ENCODE data around the gene KIRREL3.

The KIRREL3 gene

DNA sequence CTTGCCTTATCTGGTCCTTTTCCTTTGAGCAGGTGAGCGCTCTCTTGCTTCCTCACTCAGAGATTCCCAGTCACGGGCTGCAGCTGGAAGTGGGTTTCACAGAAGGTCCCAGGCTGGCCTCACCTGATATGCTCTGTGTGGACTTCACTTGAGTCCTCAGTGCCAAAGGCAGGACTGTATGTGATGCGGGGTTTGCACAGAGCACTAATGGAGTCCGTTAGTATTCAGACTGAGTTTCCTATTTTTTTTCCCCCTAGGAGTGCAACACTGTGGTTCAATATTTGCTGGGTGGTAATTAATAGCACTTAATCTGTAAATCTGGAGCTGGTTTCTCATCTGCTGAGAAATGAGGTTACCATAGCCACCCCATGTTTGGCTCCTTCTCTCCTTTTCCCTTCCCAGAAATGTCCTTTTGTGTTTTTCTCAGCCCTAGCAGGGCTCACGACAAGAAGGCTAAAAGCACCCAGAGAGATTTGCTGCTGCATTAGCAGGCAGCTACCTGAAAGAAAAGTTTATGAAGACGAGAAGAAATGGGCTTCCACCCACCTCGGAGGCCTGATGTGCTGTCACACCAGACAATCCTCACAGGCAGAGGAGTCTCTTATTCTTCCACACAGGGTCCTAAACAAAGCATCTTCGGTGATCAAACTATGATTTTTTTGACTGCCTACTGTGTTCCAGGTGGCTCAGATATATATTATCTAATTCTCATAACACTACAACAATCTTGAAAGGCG lies 262.1 kb downstream of the KIRREL3 start:
- DNase-seq (ENCODE audit: low spot score): no peak

GRCh38 chr11:126736682-126737572 lies 263.6 kb downstream of the KIRREL3 start:
- DNase-seq (ENCODE audit: low spot score): no peak

DNA sequence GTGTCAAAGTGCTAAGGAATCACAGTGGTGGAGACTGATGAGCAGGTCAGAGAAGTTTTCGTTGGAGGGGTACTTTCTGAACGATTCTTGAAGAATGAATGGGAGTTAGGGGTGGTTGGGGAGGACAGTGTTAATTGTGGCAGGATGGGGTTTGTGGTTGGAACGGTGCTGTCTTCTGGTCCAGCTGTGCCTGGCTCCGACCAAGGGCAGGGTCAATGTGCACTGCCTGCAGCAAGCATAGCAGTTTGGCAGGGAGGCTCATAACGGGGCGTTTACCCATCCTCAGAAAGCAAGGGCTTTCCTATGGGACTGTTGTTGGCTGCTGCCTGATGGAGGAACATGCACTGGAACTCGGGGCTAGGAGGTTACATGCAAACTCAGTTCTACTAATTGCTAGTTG lies 265.8 kb downstream of the KIRREL3 start:
- no peak for DNase-seq (ENCODE audit: low spot score)

GRCh38 chr11:126733685-126734084 lies 266.9 kb downstream of the KIRREL3 start:
- DNase-seq (ENCODE audit: low spot score): peak; percentile 15

DNA sequence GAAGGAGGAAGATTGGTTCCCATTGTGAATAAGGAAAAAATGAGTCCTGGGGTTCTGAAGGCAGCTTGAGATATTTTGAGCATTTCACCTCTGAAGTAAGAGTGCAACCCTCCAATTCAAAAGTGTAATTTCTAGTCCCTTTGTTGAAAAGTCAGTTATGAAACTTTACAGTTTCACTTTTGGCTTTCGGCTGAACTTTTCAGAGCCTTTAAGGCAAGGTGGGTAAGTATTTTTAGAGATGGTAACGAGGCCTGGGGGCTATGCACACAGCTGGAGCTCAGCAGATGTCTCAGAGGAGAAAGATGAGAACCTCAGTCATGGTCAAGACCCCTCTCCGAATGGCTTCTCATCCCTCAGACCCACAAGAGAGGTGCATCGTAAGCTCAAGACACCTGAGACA lies 267.6 kb downstream of the KIRREL3 start:
- no peak for DNase-seq (ENCODE audit: low spot score)

DNA sequence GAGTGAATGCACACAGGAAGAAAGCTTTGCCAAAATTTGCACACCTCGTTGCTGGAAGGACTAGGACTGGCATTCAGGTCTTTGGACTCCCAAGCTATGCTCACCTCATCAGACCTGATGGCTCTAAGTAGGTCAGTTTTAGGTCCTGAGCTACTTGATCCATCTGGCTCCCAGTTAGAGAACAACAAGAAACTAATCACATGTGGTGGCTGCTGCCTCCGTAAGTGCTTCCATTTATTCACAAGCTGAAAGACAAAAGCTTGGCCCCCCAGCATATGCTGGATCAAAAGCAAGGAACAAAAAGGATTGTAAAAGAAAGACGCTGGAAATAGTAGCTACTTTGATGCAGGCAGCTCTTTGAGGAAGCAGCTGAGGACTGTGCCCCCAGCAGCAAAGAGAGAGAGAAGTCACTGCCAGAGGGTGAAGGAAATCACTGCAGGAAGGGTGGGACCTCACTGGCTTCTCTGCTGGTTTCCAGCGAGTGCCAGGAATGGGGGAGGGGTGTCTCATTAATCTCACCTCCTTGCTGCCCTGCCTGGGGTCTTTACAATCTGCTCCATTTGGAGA lies 268.9 kb downstream of the KIRREL3 start:
- no peak for DNase-seq (ENCODE audit: low spot score)

GRCh38 chr11:126727381-126727780 lies 273.2 kb downstream of the KIRREL3 start:
- no peak for DNase-seq (ENCODE audit: low spot score)

DNA sequence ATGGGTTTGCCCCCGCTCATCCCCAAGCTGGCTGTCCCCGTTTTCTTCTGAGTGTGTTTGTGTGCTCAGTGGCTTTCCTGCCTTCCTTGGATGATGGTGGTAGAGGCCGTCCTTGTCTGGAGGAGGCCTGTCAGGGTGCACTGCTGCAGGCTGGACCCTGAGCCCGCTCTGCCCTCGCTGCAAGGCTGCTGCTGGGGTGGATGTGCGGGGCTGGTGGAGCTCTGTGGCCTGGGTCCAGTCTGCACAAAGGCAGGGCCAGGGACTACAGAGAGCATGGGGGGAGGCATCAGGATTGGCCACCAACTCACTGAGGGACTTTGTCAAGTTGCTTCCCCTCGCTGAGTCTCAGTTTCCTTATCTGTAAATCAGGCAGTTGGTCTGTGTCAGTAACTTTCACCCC lies 275.0 kb downstream of the KIRREL3 start:
- no peak for DNase-seq (ENCODE audit: low spot score)

DNA sequence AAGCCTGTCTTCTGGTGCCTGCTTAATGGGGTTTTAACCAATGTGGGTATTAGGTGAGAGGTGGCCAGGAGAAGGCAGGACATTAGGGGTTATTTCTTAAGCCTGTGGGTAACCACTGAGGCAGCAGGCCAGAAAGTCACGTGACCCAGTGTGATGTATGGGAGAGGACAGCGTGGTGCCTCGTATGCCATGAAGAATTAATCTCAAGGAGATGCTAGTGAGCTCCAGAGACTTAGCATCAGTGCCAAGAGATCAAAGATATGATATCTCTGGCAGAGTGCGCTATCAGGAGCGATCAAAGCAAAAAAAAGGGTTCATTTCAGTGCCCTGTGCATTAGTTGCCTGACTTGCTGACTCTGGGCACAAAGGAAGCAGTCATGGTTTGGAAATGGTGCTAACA lies 275.5 kb downstream of the KIRREL3 start:
- DNase-seq (ENCODE audit: low spot score): no peak

DNA sequence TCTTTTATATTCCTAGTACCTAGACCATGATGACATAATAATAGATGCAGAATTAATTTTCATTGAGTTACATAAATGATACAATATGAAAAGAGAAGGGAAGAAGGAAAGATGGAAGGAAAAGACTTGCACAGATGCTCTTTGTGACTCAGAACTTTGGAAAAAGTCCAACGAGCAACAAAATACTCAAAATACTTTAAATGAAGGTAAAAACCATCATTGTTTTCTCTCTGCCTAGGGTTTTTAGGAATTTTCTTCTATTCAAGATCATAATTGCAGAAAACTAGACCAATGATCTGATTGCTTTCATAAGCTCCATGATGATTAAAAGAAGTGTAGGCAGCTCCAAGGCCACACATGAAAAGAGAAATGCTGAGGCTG lies 276.9 kb downstream of the KIRREL3 start:
- DNase-seq (ENCODE audit: low spot score): no peak

DNA sequence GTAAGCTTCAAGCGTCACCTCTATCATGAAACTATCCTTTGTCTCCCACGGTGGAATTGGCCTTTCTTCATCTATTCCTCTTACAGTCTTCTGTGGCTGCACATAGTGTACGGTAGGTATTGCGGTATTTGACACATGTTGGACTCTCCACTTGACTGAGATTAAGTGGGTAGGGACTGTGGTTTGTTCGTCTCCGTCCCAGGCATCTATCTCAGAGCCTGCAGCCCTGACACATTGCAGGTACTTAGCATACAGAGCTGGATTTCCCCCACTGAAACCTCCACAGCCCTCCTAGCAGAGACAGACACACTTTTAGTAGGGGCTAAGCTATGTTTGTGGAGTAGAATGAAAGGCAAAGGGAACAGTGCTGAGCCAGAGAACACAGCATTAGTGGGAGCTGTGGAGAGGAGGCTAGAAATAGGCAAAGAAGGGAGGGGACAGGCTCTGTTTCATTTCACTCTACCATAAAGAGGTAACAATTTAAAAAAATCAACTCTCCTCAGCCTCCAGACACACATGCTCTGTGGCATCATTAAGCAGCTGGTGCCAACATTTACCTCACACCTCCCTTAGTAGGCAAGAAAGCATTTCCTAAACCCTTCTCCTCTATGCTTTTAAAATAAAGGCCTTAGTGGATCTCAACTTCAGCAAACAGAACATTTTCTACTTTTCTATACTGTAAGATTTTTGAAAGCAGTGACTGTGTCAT lies 277.5 kb downstream of the KIRREL3 start:
- no peak for DNase-seq (ENCODE audit: low spot score)

GRCh38 chr11:126722006-126722736 lies 278.4 kb downstream of the KIRREL3 start:
- DNase-seq (ENCODE audit: low spot score): no peak

- no peak for DNase-seq (ENCODE audit: low spot score)
Measured at GRCh38 chr11:126720539-126721235, 279.9 kb downstream of the KIRREL3 start.

GRCh38 chr11:126719740-126720139 lies 280.8 kb downstream of the KIRREL3 start:
- peak; percentile 33 for DNase-seq (ENCODE audit: low spot score)

DNA sequence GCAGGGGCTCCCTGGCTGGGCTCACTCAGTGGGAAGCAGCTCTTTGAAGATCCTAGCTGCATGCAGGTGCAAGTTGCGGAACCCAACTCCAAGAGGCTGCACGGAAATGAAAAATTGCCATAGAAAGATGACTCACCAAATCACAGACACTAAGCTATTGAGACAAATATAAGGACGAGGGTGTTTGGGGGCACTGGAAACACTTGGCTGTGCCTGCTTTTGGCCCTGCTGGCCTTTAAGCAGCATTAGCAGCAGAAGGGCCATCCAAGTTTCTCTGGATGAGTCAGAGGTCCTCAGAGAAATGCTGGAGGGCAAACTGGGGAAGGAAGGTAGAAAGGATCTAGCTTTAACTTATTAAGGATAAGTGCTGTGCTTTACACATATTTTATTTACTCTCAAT lies 282.3 kb downstream of the KIRREL3 start:
- DNase-seq (ENCODE audit: low spot score): peak; percentile 59

DNA sequence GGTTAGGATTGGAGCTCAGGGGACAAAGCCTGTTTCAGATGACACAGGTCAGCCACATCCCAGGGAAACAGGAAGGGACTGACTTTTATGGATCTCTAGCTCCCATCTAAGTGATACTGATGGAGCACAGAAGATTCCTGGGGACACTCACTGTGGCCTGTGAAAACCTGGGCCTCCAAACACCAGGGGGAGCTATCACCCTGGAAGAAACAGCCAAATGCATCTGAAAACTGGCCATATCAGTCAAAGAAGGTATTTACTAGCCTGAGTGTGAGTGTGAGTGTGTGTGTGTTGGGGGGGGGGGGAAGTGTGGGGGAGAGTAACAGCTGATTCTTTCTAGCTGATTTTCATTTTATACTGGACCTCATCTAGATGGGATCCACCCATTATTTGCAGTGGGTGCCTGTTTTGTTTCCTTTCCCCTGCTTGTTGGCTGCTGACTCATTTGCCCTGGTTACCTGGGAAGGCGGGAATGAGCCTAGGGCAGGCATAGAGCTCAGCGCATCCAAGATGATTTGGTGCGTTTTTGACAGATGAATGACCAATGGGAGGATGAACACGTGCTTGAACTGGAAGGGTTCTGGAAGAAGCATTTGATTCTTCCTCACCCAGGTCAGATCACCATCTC lies 284.0 kb downstream of the KIRREL3 start:
- no peak for DNase-seq (ENCODE audit: low spot score)

- DNase-seq (ENCODE audit: low spot score): no peak
Measured at GRCh38 chr11:126713806-126714205, 286.8 kb downstream of the KIRREL3 start.

DNA sequence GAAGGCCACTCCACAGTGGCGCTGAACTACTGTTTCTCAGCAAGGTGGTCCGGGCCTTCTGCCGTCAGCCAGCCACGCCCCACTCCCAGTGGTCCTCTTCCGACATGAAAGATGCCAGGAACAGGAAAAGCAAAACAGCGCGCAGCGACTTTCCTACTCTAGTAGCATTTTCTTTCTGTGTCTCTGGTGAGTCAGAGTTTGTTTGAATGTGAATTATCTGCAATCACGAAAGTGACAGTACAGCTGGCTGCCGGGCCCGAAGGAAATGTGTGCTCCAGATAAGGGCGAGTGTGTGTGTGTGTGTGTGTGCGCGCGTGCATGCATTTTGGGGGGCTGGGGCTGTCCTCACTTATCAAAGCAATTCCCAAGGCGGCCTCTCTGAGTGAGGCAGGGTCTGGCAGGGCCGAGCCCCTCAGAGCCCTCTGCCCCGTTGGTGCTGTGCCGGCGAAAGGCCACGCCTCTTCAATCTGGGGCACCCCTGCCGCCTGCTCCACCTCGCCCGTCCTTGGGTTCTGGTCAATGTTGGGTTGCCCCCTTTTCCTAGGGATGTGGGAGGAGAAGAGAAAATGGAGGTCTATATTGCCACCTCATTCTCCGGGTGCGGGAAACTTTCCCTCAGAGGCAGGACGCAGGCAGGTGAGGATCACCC lies 288.5 kb downstream of the KIRREL3 start:
- DNase-seq (ENCODE audit: low spot score): peak; percentile 67

DNA sequence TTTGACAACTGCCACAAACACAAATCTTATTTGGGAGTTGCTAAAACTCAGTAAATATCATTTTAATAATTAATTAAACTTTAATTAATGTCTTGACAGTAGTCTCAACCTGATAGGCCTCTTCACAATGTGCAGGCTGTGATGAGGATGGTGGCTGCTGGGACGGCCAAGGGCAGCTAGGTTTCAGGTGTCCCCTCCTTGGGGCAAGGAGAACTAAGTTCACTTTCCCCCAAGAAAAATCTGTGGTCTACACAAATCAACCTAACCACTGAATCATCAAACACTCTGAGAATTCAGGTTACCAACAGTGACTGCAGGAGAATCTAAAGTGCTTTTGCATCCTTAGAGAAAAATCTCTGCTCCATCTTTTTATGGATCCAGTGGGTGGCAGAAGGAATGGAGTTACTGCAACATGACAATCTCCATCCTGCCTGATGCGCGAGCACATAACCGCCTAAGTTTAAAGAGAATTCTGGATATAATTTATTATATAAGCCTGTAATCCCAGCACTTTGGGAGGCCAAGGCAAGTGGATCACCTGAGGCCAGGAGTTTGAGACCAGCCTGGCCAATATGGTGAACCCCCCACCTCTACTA lies 289.7 kb downstream of the KIRREL3 start:
- DNase-seq (ENCODE audit: low spot score): no peak

- DNase-seq (ENCODE audit: low spot score): no peak
Measured at GRCh38 chr11:126707498-126707897, 293.1 kb downstream of the KIRREL3 start.

Data from AG08395 (cell line).